Stimulated activated CD4-positive, alpha-beta T cell treated with anti-CD3 and anti-CD28 coated beads, Interleukin-4, amount 100 ng/mL, for 4 hours (primary cell): ENCODE results near the gene TYW1.
"Not testable (repeated sequence)": the region's sequence is repeated elsewhere in the genome, so short reads cannot be mapped to it uniquely, and the experiment has no call there.

Experiments used
- DNase-seq, 2 experiments: peaks; one replicate each; pipeline ENCODE4 v3.0.0-alpha.2; 2020

TYW1 gene, protein sequence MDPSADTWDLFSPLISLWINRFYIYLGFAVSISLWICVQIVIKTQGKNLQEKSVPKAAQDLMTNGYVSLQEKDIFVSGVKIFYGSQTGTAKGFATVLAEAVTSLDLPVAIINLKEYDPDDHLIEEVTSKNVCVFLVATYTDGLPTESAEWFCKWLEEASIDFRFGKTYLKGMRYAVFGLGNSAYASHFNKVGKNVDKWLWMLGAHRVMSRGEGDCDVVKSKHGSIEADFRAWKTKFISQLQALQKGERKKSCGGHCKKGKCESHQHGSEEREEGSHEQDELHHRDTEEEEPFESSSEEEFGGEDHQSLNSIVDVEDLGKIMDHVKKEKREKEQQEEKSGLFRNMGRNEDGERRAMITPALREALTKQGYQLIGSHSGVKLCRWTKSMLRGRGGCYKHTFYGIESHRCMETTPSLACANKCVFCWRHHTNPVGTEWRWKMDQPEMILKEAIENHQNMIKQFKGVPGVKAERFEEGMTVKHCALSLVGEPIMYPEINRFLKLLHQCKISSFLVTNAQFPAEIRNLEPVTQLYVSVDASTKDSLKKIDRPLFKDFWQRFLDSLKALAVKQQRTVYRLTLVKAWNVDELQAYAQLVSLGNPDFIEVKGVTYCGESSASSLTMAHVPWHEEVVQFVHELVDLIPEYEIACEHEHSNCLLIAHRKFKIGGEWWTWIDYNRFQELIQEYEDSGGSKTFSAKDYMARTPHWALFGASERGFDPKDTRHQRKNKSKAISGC

DNA sequence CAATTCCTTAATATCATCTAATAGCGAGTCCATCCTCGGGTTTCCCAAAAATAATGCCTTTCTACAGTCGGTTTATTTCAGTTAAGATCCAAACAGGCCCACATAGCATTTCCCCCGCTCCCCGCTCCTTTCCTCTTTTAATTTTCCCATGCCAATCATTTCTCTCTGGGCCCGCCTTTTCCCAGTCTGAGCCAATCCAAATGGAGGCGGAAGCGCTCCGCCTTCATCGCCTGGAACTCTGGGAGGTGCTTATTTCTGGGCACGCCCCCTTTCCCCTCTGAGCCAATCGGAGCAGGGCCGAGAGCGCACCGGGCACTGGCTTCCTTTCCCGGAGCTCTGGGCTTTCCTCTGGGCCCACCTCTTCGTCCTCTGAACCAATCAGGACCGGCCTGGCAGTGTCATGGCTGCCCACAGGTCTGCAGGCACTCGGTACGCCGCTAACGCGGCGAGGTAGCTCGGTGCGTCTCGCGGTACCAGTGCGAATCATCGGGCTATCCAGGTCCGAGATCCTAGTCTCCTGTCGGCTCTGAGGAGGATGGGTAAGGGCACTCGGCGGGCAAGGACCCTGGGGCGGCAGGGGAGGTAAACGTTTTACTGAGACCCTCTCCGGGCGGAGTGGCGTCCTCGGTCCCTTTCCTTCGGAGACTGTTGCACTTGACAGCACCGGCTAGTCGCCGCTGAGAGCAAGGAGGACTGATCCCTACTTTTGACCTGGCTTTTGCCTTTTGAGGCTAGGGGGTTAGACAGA is at the start of gene TYW1:
TYW1 (plus strand) TSS at position 390 of the 748 bp plus-strand sequence; CDS start at position 536, 146 bp downstream.
- peak; percentile 94 to 98 for DNase-seq

DNA sequence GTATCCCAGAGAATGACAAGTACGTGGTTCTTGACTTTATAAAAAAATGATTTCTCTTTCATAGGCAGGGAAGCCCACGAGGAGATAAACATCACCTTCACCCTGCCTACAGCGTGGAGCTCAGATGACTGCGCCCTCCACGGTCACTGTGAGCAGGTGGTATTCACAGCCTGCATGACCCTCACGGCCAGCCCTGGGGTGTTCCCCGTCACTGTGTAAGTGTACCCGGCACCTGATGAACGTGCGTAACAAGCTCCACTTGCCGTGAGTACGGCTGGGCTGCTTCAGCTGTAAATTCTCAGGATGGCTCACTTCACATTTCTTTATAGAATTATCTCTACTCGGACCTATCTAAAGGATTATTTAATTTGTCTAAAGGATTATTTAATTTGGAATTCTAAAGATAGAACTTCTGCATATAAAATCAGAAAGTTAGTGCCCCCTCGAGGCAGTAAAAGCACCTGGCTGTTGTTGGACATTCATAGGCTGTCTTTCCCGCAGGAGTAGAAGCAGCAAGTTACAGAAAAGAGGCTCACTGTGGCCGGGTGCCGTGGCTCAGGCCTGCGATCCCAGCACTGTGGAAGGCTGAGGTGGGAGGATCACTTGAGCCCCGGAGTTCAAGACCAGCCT is 48.0 kb upstream of the TYW1 start:
- no peak for DNase-seq

DNA sequence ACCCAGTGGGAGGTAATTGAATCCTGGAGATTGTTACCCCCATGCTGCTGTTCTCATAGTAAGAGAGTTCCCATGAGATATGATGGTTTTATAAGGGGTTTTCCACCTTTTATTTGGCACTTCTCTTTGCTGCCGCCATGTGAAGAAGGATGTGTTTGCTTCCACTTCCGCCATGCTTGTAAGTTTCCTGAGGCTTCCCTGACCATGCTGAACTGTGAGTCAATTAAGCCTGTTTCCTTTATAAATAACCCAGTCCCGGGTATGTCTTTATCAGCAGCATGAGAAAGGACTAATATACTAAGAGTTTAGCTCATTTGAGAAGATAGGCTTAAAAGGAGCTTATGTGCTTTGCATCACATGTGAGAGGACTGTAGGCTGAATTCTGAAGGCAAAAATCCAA is 46.3 kb upstream of the TYW1 start:
- DNase-seq: no peak

DNA sequence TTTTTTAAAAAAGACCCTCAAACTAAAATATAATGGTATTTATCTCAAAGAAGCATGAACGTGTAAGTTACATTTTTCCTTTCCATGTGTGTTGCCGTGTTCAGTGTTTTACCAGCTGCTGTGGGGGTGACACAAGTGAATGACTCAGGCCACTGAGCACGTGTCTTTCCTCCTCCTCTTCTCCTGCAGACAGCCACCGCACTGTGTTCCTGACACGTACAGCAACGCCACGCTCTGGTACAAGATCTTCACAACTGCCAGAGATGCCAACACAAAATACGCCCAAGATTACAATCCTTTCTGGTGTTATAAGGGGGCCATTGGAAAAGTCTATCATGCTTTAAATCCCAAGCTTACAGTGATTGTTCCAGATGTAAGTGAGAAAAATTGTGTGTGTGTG is 45.9 kb upstream of the TYW1 start:
- DNase-seq: no peak

DNA sequence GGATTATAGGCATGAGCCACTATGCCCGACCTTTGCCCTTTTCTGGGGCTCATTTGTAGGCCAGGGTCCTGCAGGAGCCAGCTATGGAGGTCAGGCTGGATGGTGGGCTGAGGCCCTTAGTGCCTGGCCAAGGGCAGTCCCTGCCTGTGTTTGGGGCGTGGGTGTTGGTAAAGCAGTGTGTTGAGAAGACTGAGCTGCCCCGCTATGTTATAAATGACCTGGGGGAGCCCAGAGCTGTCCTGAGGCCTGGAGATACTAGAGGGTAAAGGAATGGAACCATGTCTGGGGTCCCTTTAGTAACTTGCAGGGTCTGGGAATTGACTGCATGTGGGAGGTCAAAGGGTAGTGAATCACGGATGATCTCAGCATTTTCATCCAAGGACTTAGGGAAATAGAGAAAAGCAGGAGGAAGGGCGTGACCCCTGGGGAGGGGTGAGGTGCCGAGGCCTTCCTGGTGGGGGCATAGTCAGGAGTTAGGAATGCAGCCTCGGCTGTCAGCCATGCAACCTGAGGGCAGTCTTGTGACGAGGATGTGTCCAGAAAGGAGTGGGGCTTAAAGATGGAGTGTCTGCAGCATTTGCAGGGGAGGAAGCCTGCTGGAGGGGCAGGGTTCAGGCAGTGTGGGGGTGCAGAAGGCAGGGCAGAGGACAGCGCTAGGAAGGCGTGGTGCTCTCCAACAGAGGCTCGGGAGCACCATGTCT is 44.1 kb upstream of the TYW1 start:
- no peak for DNase-seq

DNA sequence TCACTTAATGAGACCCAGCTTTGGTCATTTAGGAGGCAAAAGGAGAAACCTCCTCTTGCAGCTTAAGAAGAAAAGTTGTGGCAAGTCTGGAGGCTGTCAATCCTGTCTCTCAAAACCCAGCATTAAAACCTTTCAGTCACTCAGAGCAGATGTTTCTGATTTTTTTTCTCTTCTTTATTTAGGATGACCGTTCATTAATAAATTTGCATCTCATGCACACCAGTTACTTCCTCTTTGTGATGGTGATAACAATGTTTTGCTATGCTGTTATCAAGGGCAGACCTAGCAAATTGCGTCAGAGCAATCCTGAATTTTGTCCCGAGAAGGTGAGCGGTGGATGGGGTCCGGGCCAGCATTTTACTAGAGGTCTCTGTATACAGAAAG is 43.6 kb upstream of the TYW1 start:
- DNase-seq: no peak

DNA sequence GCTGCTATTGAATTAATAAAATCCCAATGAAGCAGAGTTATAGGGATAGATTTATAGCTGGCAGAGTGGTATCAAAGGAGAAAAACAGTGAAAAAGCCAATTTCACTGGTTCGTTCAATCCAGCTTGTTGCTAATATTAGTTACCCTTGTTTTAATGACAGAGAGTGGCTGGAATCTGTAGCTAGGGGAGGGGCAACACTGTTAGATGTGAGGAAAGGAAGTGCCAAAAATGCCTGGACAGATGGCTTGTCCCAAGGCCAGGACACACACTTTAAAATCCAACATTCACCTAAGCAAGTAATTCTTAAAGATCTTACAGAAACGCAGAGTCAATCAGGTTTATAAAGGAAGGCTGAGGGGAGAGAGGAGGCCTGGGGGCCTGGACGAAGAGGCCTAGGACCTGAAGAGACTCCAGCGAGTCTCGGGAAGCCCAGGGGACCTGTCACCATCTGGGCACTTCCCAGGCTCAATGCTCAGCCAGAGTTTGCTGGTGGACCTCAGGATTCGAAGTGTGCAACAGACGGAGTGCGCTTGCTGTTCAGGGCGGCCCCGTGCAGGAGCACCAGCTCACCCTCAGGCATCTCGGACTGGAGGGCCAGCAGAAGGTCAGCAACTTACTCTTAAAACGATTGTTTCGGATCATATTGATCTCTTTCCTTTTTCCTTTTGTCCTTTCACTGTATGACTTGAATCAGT is 38.9 kb upstream of the TYW1 start:
- no peak for DNase-seq

DNA sequence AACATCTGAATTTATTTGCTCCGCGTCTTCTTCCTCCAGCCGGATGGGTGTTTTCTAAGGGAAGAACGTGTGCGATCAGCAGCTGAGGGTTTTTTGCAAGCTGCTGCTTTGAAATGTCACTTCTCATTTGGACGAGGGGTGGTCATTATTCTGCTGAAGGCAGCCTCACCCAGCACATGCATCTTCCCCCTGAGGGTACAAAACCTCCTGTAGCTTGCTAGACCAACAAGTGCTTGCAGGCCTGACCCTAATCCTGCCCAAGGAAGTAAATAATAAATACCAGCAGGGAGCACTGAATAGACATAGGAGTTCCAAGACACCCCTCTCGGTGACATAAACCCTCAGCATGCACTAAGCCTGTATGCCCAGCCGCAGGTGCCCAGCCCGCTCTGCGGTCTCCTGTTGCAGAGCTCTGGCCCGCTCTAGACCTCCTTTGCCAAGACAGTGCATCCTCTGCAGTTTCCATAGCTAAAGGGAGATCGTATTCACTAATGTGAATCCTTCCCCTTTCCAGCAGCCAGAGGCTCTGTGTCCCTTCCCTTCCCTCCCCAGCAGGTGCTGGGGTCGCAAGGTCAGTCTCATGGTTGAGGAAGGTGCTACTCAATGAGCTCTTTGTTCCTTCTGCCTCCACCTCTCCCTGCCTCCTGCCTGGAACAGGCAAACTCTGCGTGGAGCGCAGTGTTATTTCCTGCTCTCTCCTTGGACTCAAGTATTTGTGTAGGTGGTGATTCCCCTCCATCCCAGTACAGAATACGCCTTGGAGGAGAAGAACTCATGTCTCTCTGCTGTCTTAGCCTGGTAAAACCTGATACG is 37.9 kb upstream of the TYW1 start:
- no peak for DNase-seq

DNA sequence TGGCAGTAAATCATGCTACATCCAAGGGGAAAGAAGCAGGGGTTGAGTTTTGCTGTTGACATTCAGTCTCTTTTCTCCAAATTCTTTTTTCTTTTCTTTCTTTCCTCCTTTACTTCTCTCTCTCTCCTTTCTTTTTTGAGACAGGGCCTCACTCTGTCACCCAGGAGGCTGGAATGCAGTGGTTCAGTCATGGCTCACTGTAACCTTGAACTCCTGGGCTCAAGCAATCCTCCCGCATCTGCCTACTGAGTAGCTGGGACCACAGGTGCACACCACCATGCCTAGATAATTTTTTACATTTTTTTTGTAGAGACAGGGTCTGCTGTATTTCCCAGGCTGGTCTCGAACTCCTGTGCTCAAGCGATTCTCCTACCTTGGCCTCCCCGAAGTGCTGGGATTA is 36.4 kb upstream of the TYW1 start:
- DNase-seq: no peak

DNA sequence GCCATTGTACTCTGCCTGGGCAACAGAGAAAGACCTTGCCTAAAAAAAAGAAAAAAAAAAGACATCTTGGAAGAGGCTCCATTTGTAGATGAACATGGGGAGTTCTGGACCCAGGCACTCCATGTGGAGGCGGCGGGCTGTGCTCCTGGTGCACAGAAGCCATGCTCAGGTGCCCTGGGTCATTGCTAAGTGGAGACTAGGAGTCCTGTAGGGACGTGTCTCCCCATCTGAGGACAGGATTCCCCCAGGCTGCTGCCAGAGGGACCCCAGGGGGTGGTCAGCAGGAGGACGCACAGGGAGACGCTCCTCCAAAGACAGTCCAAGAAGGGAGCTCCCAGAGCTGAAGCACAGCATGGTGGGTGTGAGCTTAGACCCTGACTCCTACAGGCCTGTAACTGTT is 35.5 kb upstream of the TYW1 start:
- DNase-seq: no peak

DNA sequence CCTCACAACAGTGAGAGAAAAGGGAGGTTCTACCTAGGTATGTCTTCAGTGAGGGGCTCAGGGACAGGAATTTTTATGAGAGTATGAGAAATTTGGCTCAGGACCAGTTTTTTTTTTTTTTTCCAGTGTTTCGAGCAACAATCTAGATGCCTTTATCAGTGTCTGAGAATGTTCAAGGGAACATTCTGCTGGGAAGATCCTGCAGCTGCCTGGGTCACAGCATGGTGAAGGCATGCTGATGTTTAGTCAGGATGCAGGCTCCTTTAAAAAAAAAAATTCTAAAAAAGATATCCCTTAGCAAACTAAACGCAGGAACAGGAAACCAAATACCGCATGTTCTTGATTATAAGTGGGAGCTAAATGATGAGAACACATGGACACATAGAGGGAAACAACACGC is 32.2 kb upstream of the TYW1 start:
- no peak for DNase-seq

DNA sequence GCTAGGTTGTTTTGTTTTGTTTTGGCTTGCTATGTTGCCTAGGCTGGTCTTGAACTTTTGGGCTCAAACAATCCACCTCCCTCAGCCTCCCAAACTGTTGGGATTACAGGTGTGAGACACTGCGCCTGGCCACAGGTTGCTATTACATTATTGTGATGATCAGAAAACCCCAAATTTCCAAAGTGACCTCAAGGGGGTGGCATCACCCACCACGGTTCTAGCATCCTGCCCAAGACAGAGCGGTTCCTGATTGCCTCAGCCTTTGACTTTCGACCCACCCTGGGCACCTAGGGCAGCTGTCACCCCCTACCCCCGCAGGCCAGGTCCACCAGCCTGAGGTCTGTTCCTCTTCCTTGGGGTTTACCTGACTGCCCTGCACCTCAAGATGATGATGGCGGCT is 29.6 kb upstream of the TYW1 start:
- DNase-seq: no peak

DNA sequence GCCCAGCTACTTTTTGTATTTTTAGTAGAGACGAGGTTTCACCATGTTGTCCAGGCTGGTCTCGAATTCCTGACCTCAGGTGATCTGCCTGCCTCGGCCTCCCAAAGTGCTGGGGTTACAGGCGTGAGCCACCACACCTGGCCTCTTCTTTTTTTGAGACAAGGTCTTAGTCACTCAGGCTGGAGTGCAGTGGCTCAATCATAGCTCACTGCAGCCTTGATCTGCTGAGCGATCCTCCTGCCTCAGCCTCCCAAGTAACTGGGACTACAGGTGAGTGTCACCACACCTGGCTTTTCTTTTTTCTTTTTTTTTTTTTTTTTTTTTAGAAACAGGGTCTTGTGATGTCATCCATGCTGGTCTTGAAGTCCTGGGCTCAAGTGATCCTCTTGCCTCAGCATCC is 27.6 kb upstream of the TYW1 start:
- DNase-seq: not testable (repeated sequence)

DNA sequence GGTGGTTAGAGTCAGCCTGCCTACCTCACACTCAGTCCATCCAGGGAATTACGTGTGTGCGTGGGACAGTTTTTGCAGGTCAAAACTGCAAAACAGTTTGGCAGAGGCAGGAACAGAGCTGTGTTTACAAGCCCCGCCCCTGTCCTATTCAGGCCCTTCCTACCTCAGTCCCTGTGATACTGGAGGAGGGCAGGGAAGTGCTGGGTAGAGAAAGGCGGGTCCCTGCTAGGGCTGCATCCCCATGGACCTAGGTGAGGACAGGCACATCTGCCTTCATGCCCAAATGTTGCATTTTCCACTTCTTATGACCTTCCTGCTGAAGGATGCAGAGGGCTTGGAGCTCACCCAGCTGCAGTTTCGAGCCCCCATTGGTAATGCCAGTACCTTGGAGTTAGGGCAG is 26.3 kb upstream of the TYW1 start:
- DNase-seq: no peak

DNA sequence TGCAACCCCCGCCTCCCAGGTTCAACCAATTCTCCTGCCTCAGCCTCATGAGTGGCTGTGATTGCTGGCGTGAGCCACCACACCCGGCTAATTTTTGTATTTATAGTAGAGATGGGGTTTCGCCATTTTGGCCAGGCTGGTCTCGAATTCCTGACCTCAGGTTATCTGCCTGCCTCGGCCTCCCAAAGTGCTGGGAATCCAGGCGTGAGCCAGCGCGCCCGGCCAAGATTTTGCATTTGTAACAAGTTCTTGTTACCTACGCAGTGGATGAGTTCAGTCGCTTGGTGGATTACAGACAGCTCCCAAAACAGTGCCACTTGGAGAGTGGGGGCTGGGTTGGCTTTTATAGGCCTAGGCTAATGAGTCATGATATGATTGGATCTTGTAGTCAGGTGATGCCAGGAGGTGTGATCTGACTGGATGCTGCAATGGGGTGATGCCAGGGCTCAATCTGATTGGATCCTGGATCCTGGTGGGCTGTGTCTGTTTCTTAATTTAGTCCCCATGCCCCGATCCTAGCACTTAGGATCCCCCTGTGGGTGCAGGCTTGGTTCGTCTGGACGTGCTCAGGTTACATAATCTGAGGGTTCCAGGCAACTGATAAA is 21.5 kb upstream of the TYW1 start:
- DNase-seq: no peak

DNA sequence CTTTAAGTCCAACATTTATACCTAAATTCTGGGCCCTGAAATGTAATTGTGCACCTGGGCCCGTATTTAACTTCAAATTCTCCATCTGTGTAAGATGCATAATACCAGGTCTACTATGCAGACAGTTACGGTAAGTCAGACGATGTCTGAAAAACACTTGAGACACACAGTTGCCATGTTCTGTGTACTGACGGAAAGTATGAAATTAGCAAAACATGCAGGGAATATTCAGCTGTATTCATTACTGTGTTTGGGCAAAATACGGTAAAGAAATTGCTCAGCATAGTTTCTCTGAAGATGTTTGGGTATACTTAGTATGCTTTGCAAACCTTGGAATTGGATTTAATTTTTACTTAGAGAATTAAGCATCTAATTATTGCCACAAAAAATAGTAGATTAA is 18.3 kb upstream of the TYW1 start:
- DNase-seq: not testable (repeated sequence)

DNA sequence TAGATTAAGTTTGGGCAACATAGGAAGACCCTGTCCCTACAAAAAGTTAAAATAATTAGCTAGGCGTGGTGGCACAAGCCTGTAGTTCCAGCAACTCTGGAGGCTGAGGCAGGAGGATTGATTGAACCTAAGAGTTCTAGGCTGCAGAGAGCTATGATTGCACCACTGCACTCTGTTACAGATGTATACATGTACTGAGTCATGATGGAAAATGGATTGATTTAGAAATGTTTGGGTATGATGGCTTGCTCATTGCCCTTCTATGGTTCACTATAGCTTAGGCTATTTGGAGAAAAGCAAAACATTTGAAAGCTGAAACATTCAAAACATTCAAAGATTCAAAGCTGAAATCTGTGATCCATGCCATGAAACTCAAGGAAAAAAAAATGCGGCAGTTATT is 17.6 kb upstream of the TYW1 start:
- not testable (repeated sequence) for DNase-seq

DNA sequence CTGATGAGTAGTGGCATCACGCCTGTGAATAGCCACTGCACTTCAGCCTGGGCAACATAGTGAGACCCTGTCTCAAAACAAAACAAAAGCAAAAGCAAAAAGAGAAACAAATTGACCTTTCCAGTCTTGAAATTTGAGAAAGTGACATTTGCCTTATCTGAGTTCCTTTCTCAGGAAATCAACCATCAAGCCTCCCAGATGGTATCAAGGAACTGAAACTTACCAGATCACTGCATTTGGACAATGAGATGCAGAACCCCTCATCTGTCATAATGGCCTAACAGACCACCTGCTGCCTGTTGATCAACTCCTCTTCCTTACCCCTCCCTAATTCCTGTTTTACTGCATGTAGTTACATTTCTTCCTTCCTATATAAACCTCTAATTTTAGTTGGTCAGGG is 16.3 kb upstream of the TYW1 start:
- DNase-seq: not testable (repeated sequence)

DNA sequence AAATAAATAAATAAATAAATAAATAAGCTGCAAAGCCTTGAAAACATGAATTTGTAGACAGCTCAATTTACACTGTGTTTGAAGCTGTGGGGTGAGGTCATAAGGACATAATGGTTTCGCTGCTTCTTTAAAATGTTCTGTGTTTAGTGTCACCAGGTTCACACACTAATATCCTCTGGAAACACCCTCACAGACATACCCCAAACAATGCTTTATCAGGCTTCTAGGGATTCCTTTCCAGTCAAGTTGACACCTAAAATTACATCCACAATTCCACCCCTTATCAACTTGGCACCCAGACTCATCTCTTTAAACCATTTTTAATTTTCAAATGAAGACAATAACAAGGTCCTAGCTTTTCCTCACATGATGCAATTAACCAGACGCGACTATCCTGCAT is 7.1 kb upstream of the TYW1 start:
- not testable (repeated sequence) for DNase-seq

DNA sequence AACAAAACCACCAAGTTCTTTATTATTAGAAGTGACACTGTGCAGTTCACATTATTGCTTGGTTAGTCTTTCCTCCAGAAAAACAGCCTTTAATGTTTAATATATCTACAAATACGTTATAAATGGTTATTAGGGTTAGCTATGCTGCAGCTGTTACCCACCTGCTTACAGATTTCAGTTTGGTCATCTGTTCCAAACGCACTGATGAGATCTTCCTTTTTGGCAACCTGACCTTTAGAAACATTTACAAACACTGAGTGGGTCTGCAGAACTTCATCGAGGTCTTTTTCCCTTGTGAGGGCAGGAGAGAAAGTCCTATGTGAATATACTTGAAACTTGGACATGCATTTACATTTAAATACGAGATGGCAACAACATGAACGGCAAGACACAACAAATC is 2.6 kb upstream of the TYW1 start:
- not testable (repeated sequence) for DNase-seq

DNA sequence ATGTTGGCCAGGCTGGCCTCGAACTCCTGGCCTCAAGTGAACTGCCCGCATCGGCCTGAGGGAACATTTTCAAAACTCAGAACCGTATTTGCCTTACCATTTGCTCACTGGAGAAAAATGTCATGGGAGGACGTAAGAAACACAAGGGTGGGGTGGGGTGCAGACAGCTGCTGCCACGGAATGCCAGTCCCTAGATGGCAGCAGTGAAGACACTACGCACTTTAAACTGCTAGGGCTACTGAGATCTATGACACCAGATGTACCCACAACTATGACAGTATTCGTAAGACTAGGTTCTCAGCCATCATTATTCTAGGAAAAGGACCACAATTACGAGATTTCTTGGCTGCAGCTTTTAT is 2.0 kb upstream of the TYW1 start:
- DNase-seq: peak; percentile 23 to 64
